ENCODE data around the gene RNF144A. TPM values are rescaled to one million over a fixed set of nuclear protein-coding genes. Genes with fewer than 3 reads are reported as not detected.

Gene RNF144A
- total and polyA plus RNA-seq, 10 of the 15 experiments (the other 5 are each of a cell fraction or from before 2014, with no cell fraction given): 0.02 to 12.1 (median 0.48) TPM; not detected in 1

GRCh38 chr2:6931753-6932152 is 14.5 kb downstream of the RNF144A start:
- peaks cover 4% of the 10 kb centered on the region; the same call in 1 of the 3 replicates for H3K9me3 ChIP-seq (replicated peaks; ENCODE audit: control insufficient read depth, insufficient read depth, low read length)
- intact Hi-C loops (cut with micrococcal nuclease; ENCODE audit: unreplicated experiment): loop anchor here (1.0 kb wide), 1 partner anchor 14 kb away; no protein-coding TSS in a partner anchor
- WGBS (ENCODE audit: insufficient coverage, insufficient replicate concordance, low lambda C conversion rate, missing lambda C conversion rate): 44% methylated on average over 1 of the region's 1 CpG
- DNase-seq (ENCODE audit: low read depth, low spot score) (no peak), FAIRE-seq (no peak), ATAC-seq (no peak)
- peaks cover 9% of the 10 kb centered on the region; the same call in 1 of the 2 replicates for H3K4me1 ChIP-seq (ENCODE audit: control insufficient read depth, insufficient read depth, low read length)
- no peak overlapping the region for H2AFZ ChIP-seq (ENCODE audit: control insufficient read depth, low read depth, low read length)
- no peak overlapping the region for H3K27ac ChIP-seq (ENCODE audit: control insufficient read depth, insufficient read depth)
- BruUV-seq (replicated peaks): no TSS peak
- ChIA-PET SMC1A (ENCODE audit: uncharacterized antibody, unreplicated experiment) (interaction anchor here (1.1 to 1.2 kb wide), 2 partner anchors 80 to 112 kb away, joined by 4 to 6 read pairs; no protein-coding TSS in a partner anchor), CTCF (interaction anchor here (0.7 to 1.3 kb wide), 9 partner anchors 9 to 165 kb away, joined by 3 to 5 read pairs (median 3); no protein-coding TSS in a partner anchor), POLR2A (no interaction called here), RAD21 (ENCODE audit: unreplicated experiment) (no interaction called here)
- no peak overlapping the region for H3K9ac ChIP-seq (ENCODE audit: control insufficient read depth, insufficient read depth, low read length)
- H3K4me2 ChIP-seq (ENCODE audit: control insufficient read depth, insufficient read depth): no peak overlapping the region
- in situ Hi-C loops (cut with MboI): no loop called here
- H3K79me2 ChIP-seq (ENCODE audit: control insufficient read depth, insufficient read depth, low read length): no peaks in the 10 kb centered on the region
- no peak overlapping the region for H3K4me3 ChIP-seq
- no peaks in the 10 kb centered on the region for H3K36me3 ChIP-seq (ENCODE audit: control insufficient read depth in 2 of 2, insufficient read depth in 2 of 2, low read length in 1 of 2)
- no peaks in the 10 kb centered on the region for H3K27me3 ChIP-seq (replicated peaks in 1 of 2; ENCODE audit: control insufficient read depth in 2 of 2, insufficient read depth in 2 of 2, low read length in 1 of 2)
- no peaks in the 10 kb centered on the region for H4K20me1 ChIP-seq (ENCODE audit: control insufficient read depth, insufficient read depth)
- TF ChIP-seq SMARCA5 (IDR thresholded peaks at IDR 0.05) (no peak), NBN (IDR thresholded peaks at IDR 0.05) (no peak), IKZF1 (conservative IDR thresholded peaks at IDR 0.05) (no peak), CTCF (IDR thresholded peaks at IDR 0.05 in 2 of 3, conservative IDR thresholded peaks at IDR 0.05 in 1 of 3; ENCODE audit: control insufficient read depth in 2 of 3, extremely low read depth in 1 of 3, insufficient read depth in 1 of 3, low read depth in 3 of 3, low read length in 3 of 3) (no peak), PML (IDR thresholded peaks at IDR 0.05; ENCODE audit: low read length) (no peak), ELK1 (IDR thresholded peaks at IDR 0.05; ENCODE audit: low read depth, low read length) (no peak), ATF2 (IDR thresholded peaks at IDR 0.05; ENCODE audit: low read length) (no peak), NRF1 (conservative IDR thresholded peaks at IDR 0.05; ENCODE audit: low read depth, low read length) (no peak), RCOR1 (conservative IDR thresholded peaks at IDR 0.05; ENCODE audit: low read depth, low read length) (no peak), HDAC2 (IDR thresholded peaks at IDR 0.05) (no peak), KDM1A (IDR thresholded peaks at IDR 0.05; ENCODE audit: borderline replicate concordance) (no peak), ATF3 (IDR thresholded peaks at IDR 0.05; ENCODE audit: borderline replicate concordance, extremely low read depth, low read depth, low read length) (no peak), REST (IDR thresholded peaks at IDR 0.05; ENCODE audit: low read depth, low read length) (no peak), NKRF (conservative IDR thresholded peaks at IDR 0.05) (no peak)
